Measurements from ENCODE around the gene SMPD4.
"Not testable (repeated sequence)": the region's sequence is repeated elsewhere in the genome, so short reads cannot be mapped to it uniquely, and the experiment has no call there.

The SMPD4 gene

GRCh38 chr2:130165293-130166016 lies 15.9 kb downstream of the SMPD4 start:
- H3K9ac ChIP-seq (ENCODE audit: low read depth, low read length): no peak overlapping the region
- H3K4me1 ChIP-seq (ENCODE audit: control insufficient read depth, insufficient read depth, low read length): no peaks in the 10 kb centered on the region
- H3K9me3 ChIP-seq (replicated peaks; ENCODE audit: low read length): no peaks in the 10 kb centered on the region
- H3K36me3 ChIP-seq (ENCODE audit: insufficient read depth, low read length): peaks cover 37% of the 10 kb centered on the region
- H3K4me3 ChIP-seq (ENCODE audit: low read length): no peak overlapping the region
- no peaks in the 10 kb centered on the region for H3K27me3 ChIP-seq (ENCODE audit: control insufficient read depth, insufficient read depth, low read length)
- H3K4me2 ChIP-seq (ENCODE audit: low read length): no peak overlapping the region

- no peaks in the 10 kb centered on the region for H3K9me3 ChIP-seq (replicated peaks; ENCODE audit: low read length)
- no peak overlapping the region for H3K4me3 ChIP-seq (ENCODE audit: low read length)
- H3K9ac ChIP-seq (ENCODE audit: low read depth, low read length): no peak overlapping the region
- H3K4me1 ChIP-seq (ENCODE audit: control insufficient read depth, insufficient read depth, low read length): no peaks in the 10 kb centered on the region
- H3K27me3 ChIP-seq (ENCODE audit: control insufficient read depth, insufficient read depth, low read length): no peaks in the 10 kb centered on the region
- no peak overlapping the region for H3K4me2 ChIP-seq (ENCODE audit: low read length)
- peaks cover 30% of the 10 kb centered on the region for H3K36me3 ChIP-seq (ENCODE audit: insufficient read depth, low read length)
These were observed 18.4 kb downstream of the SMPD4 start for GRCh38 chr2:130162968-130163367.

GRCh38 chr2:130162486-130162885 lies 18.9 kb downstream of the SMPD4 start:
- H3K9ac ChIP-seq (ENCODE audit: low read depth, low read length); H3K27me3 ChIP-seq (ENCODE audit: control insufficient read depth, insufficient read depth, low read length); H3K4me2 ChIP-seq (ENCODE audit: low read length); H3K9me3 ChIP-seq (replicated peaks; ENCODE audit: low read length); H3K4me1 ChIP-seq (ENCODE audit: control insufficient read depth, insufficient read depth, low read length); H3K4me3 ChIP-seq (ENCODE audit: low read length): not testable (repeated sequence)
- H3K36me3 ChIP-seq (ENCODE audit: insufficient read depth, low read length): peaks cover 26% of the 10 kb centered on the region

- not testable (repeated sequence) for H3K4me2 ChIP-seq (ENCODE audit: low read length); H3K4me3 ChIP-seq (ENCODE audit: low read length); H3K9ac ChIP-seq (ENCODE audit: low read depth, low read length); H3K9me3 ChIP-seq (replicated peaks; ENCODE audit: low read length); H3K27me3 ChIP-seq (ENCODE audit: control insufficient read depth, insufficient read depth, low read length); H3K4me1 ChIP-seq (ENCODE audit: control insufficient read depth, insufficient read depth, low read length)
- H3K36me3 ChIP-seq (ENCODE audit: insufficient read depth, low read length): peaks cover 22% of the 10 kb centered on the region
These were observed 20.3 kb downstream of the SMPD4 start for GRCh38 chr2:130160838-130161705.

GRCh38 chr2:130160131-130160530 lies 21.3 kb downstream of the SMPD4 start:
- H3K4me2 ChIP-seq (ENCODE audit: low read length): no peak overlapping the region
- H3K27me3 ChIP-seq (ENCODE audit: control insufficient read depth, insufficient read depth, low read length): no peaks in the 10 kb centered on the region
- H3K4me3 ChIP-seq (ENCODE audit: low read length): no peak overlapping the region
- no peak overlapping the region for H3K9ac ChIP-seq (ENCODE audit: low read depth, low read length)
- peaks cover 15% of the 10 kb centered on the region for H3K36me3 ChIP-seq (ENCODE audit: insufficient read depth, low read length)
- H3K9me3 ChIP-seq (replicated peaks; ENCODE audit: low read length): no peaks in the 10 kb centered on the region
- H3K4me1 ChIP-seq (ENCODE audit: control insufficient read depth, insufficient read depth, low read length): no peaks in the 10 kb centered on the region

GRCh38 chr2:130159376-130159775 lies 22.0 kb downstream of the SMPD4 start:
- not testable (repeated sequence) for H3K9me3 ChIP-seq (replicated peaks; ENCODE audit: low read length); H3K9ac ChIP-seq (ENCODE audit: low read depth, low read length); H3K4me1 ChIP-seq (ENCODE audit: control insufficient read depth, insufficient read depth, low read length); H3K4me2 ChIP-seq (ENCODE audit: low read length); H3K4me3 ChIP-seq (ENCODE audit: low read length); H3K27me3 ChIP-seq (ENCODE audit: control insufficient read depth, insufficient read depth, low read length)
- H3K36me3 ChIP-seq (ENCODE audit: insufficient read depth, low read length): peaks cover 16% of the 10 kb centered on the region

GRCh38 chr2:130158631-130159030 lies 22.8 kb downstream of the SMPD4 start:
- peaks cover 11% of the 10 kb centered on the region for H3K36me3 ChIP-seq (ENCODE audit: insufficient read depth, low read length)
- H3K27me3 ChIP-seq (ENCODE audit: control insufficient read depth, insufficient read depth, low read length): no peaks in the 10 kb centered on the region
- H3K9ac ChIP-seq (ENCODE audit: low read depth, low read length): no peak overlapping the region
- H3K9me3 ChIP-seq (replicated peaks; ENCODE audit: low read length): no peaks in the 10 kb centered on the region
- no peak overlapping the region for H3K4me3 ChIP-seq (ENCODE audit: low read length)
- H3K4me2 ChIP-seq (ENCODE audit: low read length): no peak overlapping the region
- no peaks in the 10 kb centered on the region for H3K4me1 ChIP-seq (ENCODE audit: control insufficient read depth, insufficient read depth, low read length)

- H3K9me3 ChIP-seq (replicated peaks; ENCODE audit: low read length); H3K4me3 ChIP-seq (ENCODE audit: low read length); H3K4me2 ChIP-seq (ENCODE audit: low read length); H3K4me1 ChIP-seq (ENCODE audit: control insufficient read depth, insufficient read depth, low read length); H3K9ac ChIP-seq (ENCODE audit: low read depth, low read length); H3K27me3 ChIP-seq (ENCODE audit: control insufficient read depth, insufficient read depth, low read length): not testable (repeated sequence)
- H3K36me3 ChIP-seq (ENCODE audit: insufficient read depth, low read length): peaks cover 12% of the 10 kb centered on the region
These were observed 23.4 kb downstream of the SMPD4 start for GRCh38 chr2:130157825-130158514.

GRCh38 chr2:130157354-130157753 lies 24.0 kb downstream of the SMPD4 start:
- not testable (repeated sequence) for H3K36me3 ChIP-seq (ENCODE audit: insufficient read depth, low read length); H3K4me2 ChIP-seq (ENCODE audit: low read length)

GRCh38 chr2:130156624-130157004 lies 24.8 kb downstream of the SMPD4 start:
- Histone ChIP-seq H3K36me3 (ENCODE audit: insufficient read depth, low read length) (peaks cover 13% of the 10 kb centered on the region), H3K4me1 (ENCODE audit: control insufficient read depth, insufficient read depth, low read length) (no peaks in the 10 kb centered on the region), H3K9ac (ENCODE audit: low read depth, low read length) (no peak overlapping the region), H3K4me2 (ENCODE audit: low read length) (no peak overlapping the region), H3K9me3 (replicated peaks; ENCODE audit: low read length) (no peaks in the 10 kb centered on the region), H3K27me3 (ENCODE audit: control insufficient read depth, insufficient read depth, low read length) (no peaks in the 10 kb centered on the region), H3K4me3 (ENCODE audit: low read length) (no peak overlapping the region)

More at GRCh38 chr2:130157354-130157753, 24.0 kb downstream of the SMPD4 start:
- not testable (repeated sequence) for H3K4me1 ChIP-seq (ENCODE audit: control insufficient read depth, insufficient read depth, low read length); H3K9me3 ChIP-seq (replicated peaks; ENCODE audit: low read length); H3K27me3 ChIP-seq (ENCODE audit: control insufficient read depth, insufficient read depth, low read length); H3K4me3 ChIP-seq (ENCODE audit: low read length); H3K9ac ChIP-seq (ENCODE audit: low read depth, low read length)

GRCh38 chr2:130155956-130156623 lies 25.3 kb downstream of the SMPD4 start:
- H3K9ac ChIP-seq (ENCODE audit: low read depth, low read length); H3K4me2 ChIP-seq (ENCODE audit: low read length); H3K9me3 ChIP-seq (replicated peaks; ENCODE audit: low read length); H3K27me3 ChIP-seq (ENCODE audit: control insufficient read depth, insufficient read depth, low read length); H3K4me1 ChIP-seq (ENCODE audit: control insufficient read depth, insufficient read depth, low read length); H3K4me3 ChIP-seq (ENCODE audit: low read length): not testable (repeated sequence)
- H3K36me3 ChIP-seq (ENCODE audit: insufficient read depth, low read length): peaks cover 13% of the 10 kb centered on the region

Data from skeletal muscle satellite cell (primary cell).